Ovary (tissue), 9 donors: ENCODE measurements around the gene IP6K1. TPM values are rescaled to one million over a fixed set of nuclear protein-coding genes. Genes with fewer than 3 reads are reported as not detected.
"Not testable (repeated sequence)": the region's sequence is repeated elsewhere in the genome, so short reads cannot be mapped to it uniquely, and the experiment has no call there.

Experiments
- DNase-seq, 5 donors: peaks; one replicate each; pipeline ENCODE4 v3.0.0-alpha.2; 2019 to 2020
- H3K27ac ChIP-seq, 2 donors: fragments of 200-600 bp; one replicate each; pipeline versions ENCODE4 v1.5.1 to v1.8.0; 2019 to 2022
- H3K27me3 ChIP-seq: fragments of 200-600 bp; one replicate; pipeline ENCODE4 v1.8.0; 2022
- H3K36me3 ChIP-seq: fragments of 200-600 bp; sonication (generic); one replicate; pipeline ENCODE4 v1.5.1; 2019
- H3K4me1 ChIP-seq: one replicate; pipeline ENCODE4 v1.8.1; 2013; ENCODE audit warnings: mild to moderate bottlenecking, moderate library complexity; ENCODE audit not compliant: insufficient read depth
- H3K4me3 ChIP-seq: fragments of 200-600 bp; sonication (generic); one replicate; pipeline ENCODE4 v1.5.1; 2017
- H3K9me3 ChIP-seq, 2 donors: fragments of 200-600 bp in 1 of 2; sonication (generic) in 1 of 2; one replicate each; pipeline versions ENCODE4 v1.5.1 to v1.8.1; 2013 to 2019; ENCODE audit warnings: mild to moderate bottlenecking in 1 of 2, moderate library complexity in 1 of 2
- CTCF ChIP-seq, 3 donors: fragments of 450-650 bp in 2 of 3; fragments of 200-600 bp in 1 of 3; IDR thresholded peaks; one replicate each; pipeline versions ENCODE4 v1.5.1 to v1.8.0; 2016 to 2022; ENCODE audit warnings: antibody characterized with exemption in 3 of 3, mild to moderate bottlenecking in 1 of 3
- EP300 ChIP-seq: sonication (generic); formaldehyde crosslinking; IDR thresholded peaks from one replicate; pipeline ENCODE4 v1.6.1; 2017; ENCODE audit warnings: antibody characterized with exemption
- POLR2A ChIP-seq: fragments of 450-650 bp; IDR thresholded peaks from one replicate; pipeline ENCODE4 v1.6.1; 2017; ENCODE audit warnings: antibody characterized with exemption, mild to moderate bottlenecking, moderate library complexity
- WGBS, 3 donors: extraction: QIAGEN DNeasy Blood & Tissue Kit in 1 of 3; methylation state at CpG; one replicate each; pipeline versions ENCODE4 v1.1.5 to v1.1.7; 2013 to 2017; 5-methylcytosine and 5-hydroxymethylcytosine counted together
- intact Hi-C, 4 donors: fragments of 100-400 bp; cut with DNase I; formaldehyde crosslinking; loops; one replicate each; pipeline versions ENCODE4 v1.11.0 to v1.15.1; 2022 to 2023
- polyA plus RNA-seq, 2 donors: library from polyadenylated mRNA; stranded (reverse); fragments of 200-250 nt in 1 of 2; fragments of 350-450 nt in 1 of 2; fragmentation: Illumina TruSeq in 1 of 2; extraction: RNeasy Lipid Tissue Mini Kit (QIAGEN cat#74804) in 1 of 2; gene quantifications; one replicate each; pipeline ENCODE4 v1.2.3, GENCODE V29; 2013 to 2014
- total RNA-seq, 7 donors: library from RNA; depleted of rRNA in 2 of 7; stranded (reverse); fragments of >200 nt in 2 of 7; fragmentation: NEBNext Ultra II Directional in 3 of 7; extraction: Animal tissue kit (Norgen Biotek cat#: 25700) in 3 of 7; gene quantifications; one replicate each; pipeline versions ENCODE4 v1.1.0 to v1.2.4, GENCODE V29; 2016 to 2023
- donor health status: DM: no; HTN: no; CAD: no; lungs with moderate emphysema.
- donor health status: DM: no; HTN: no; CAD: no.
- donor health status: Bipolar disorder and iron deficiency.
- donor health status: DM: yes; HTN: yes; CAD: no.
- donor health status: DM: no; HTN: no; CAD: no.
- donor health status: DM: yes; HTN: yes; CAD: no.

Gene IP6K1
- total and polyA plus RNA-seq, 9 donors = 27.9 to 52.4 (median 47.0) TPM

GRCh38 chr3:49701388-49702077 lies 84.8 kb downstream of the IP6K1 start:
- Histone ChIP-seq H3K27me3 (no peaks in the 10 kb centered on the region), H3K27ac (no peak overlapping the region), H3K4me3 (no peak overlapping the region), H3K4me1 (no peaks in the 10 kb centered on the region), H3K9me3 (no peaks in the 10 kb centered on the region), H3K36me3 (no peaks in the 10 kb centered on the region)
- 77 to 81% (median 81%) methylated on average over 20 to 21 of the region's 21 CpGs for WGBS, 3 donors
- intact Hi-C loops = loop anchor here in 1 of 4 donors (10.0 kb wide), 1 partner anchor 203 kb away; the partner anchor contains the start of gene MST1R
- TF ChIP-seq EP300 (no peak), POLR2A (no peak), CTCF (IDR thresholded peaks at IDR 0.05) (no peak)
- DNase-seq = no peak

- intact Hi-C loops = loop anchor here in 1 of 4 donors (10.0 kb wide), 1 partner anchor 204 kb away; the partner anchor contains the start of gene MST1R
- no peaks in the 10 kb centered on the region for H3K4me1 ChIP-seq
- no peak overlapping the region for H3K4me3 ChIP-seq
- no peak for DNase-seq
- TF ChIP-seq POLR2A = no peak
- H3K9me3 ChIP-seq = no peaks in the 10 kb centered on the region
- no peak overlapping the region for H3K27ac ChIP-seq
- no peaks in the 10 kb centered on the region for H3K27me3 ChIP-seq
- H3K36me3 ChIP-seq = no peaks in the 10 kb centered on the region
- WGBS, 3 donors = 69 to 79% (median 74%) methylated on average over 13 of the region's 13 CpGs
These were observed 85.8 kb downstream of the IP6K1 start for GRCh38 chr3:49700453-49701128.

GRCh38 chr3:49700014-49700413 lies 86.3 kb downstream of the IP6K1 start:
- 69 to 76% (median 70%) methylated on average over 8 of the region's 8 CpGs for WGBS, 3 donors
- intact Hi-C loops = loop anchor here in 1 of 4 donors (10.0 kb wide), 1 partner anchor 205 kb away; the partner anchor contains the start of gene MST1R
- no peak overlapping the region for H3K4me3 ChIP-seq
- TF ChIP-seq POLR2A = no peak
- TF ChIP-seq CTCF (IDR thresholded peaks at IDR 0.05) = no peak
- no peak for TF ChIP-seq EP300
- H3K36me3 ChIP-seq = no peaks in the 10 kb centered on the region
- H3K27ac ChIP-seq = no peak overlapping the region
- H3K4me1 ChIP-seq = no peaks in the 10 kb centered on the region
- no peak for DNase-seq
- no peaks in the 10 kb centered on the region for H3K27me3 ChIP-seq
- no peaks in the 10 kb centered on the region for H3K9me3 ChIP-seq

- no peaks in the 10 kb centered on the region for H3K9me3 ChIP-seq
- no peaks in the 10 kb centered on the region for H3K4me1 ChIP-seq
- H3K4me3 ChIP-seq = no peak overlapping the region
- TF ChIP-seq EP300 (no peak), CTCF (IDR thresholded peaks at IDR 0.05) (no peak), POLR2A (no peak)
- H3K27ac ChIP-seq = no peak overlapping the region
- no peaks in the 10 kb centered on the region for H3K27me3 ChIP-seq
- WGBS, 3 donors = 78 to 86% (median 78%) methylated on average over 16 of the region's 16 CpGs
- intact Hi-C loops = no loop called here
- DNase-seq = no peak
- no peaks in the 10 kb centered on the region for H3K36me3 ChIP-seq
These were observed 86.9 kb downstream of the IP6K1 start for GRCh38 chr3:49699281-49699979.

GRCh38 chr3:49695350-49696015 lies 90.9 kb downstream of the IP6K1 start:
- WGBS, 3 donors = 58 to 88% (median 70%) methylated on average over 2 to 4 of the region's 4 CpGs
- H3K36me3 ChIP-seq, DNase-seq, H3K4me3 ChIP-seq, H3K4me1 ChIP-seq, intact Hi-C loops, H3K27ac ChIP-seq, H3K9me3 ChIP-seq, H3K27me3 ChIP-seq: not testable (repeated sequence)

GRCh38 chr3:49694409-49695070 lies 91.8 kb downstream of the IP6K1 start:
- H3K4me1 ChIP-seq, DNase-seq, intact Hi-C loops, H3K36me3 ChIP-seq, H3K27me3 ChIP-seq, H3K9me3 ChIP-seq, H3K27ac ChIP-seq, H3K4me3 ChIP-seq: not testable (repeated sequence)
- 56 to 65% (median 62%) methylated on average over 6 of the region's 6 CpGs for WGBS, 3 donors

- intact Hi-C loops, H3K4me1 ChIP-seq, H3K27me3 ChIP-seq: not testable (repeated sequence)
These were observed 94.9 kb downstream of the IP6K1 start for GRCh38 chr3:49691481-49691880.

More at GRCh38 chr3:49691481-49691880, 94.9 kb downstream of the IP6K1 start:
- H3K9me3 ChIP-seq, H3K36me3 ChIP-seq, H3K4me3 ChIP-seq, H3K27ac ChIP-seq, DNase-seq: not testable (repeated sequence)
- WGBS, 3 donors = 86 to 92% (median 88%) methylated on average over 3 of the region's 3 CpGs
